Osteocyte (in vitro differentiated cells): Measurements from ENCODE around the gene ZC3H7B. TPM values are rescaled to one million over a fixed set of nuclear protein-coding genes. Genes with fewer than 3 reads are reported as not detected.
"Not testable (repeated sequence)": the region's sequence is repeated elsewhere in the genome, so short reads cannot be mapped to it uniquely, and the experiment has no call there.

Experiments used
- DNase-seq: peaks from one replicate; pipeline ENCODE4 v3.0.0; 2021; ENCODE audit warnings: mixed read lengths; ENCODE audit not compliant: unreplicated experiment; ENCODE audit errors: extremely low spot score
- H3K27ac Mint-ChIP-seq: one replicate; pipeline ENCODE4 v1.8.0; 2021; ENCODE audit warnings: mild to moderate bottlenecking, mixed read lengths; ENCODE audit not compliant: unreplicated experiment
- H3K27me3 Mint-ChIP-seq: one replicate; pipeline ENCODE4 v1.8.0; 2021; ENCODE audit warnings: mixed read lengths; ENCODE audit not compliant: unreplicated experiment
- H3K36me3 Mint-ChIP-seq: one replicate; pipeline ENCODE4 v1.8.0; 2021; ENCODE audit warnings: mixed read lengths; ENCODE audit not compliant: unreplicated experiment
- H3K4me1 Mint-ChIP-seq: one replicate; pipeline ENCODE4 v1.8.0; 2021; ENCODE audit warnings: mixed read lengths; ENCODE audit not compliant: unreplicated experiment
- H3K4me3 Mint-ChIP-seq: one replicate; pipeline ENCODE4 v1.8.0; 2021; ENCODE audit warnings: mild to moderate bottlenecking, moderate library complexity, mixed read lengths; ENCODE audit not compliant: unreplicated experiment
- H3K9me3 Mint-ChIP-seq: one replicate; pipeline ENCODE4 v1.8.0; 2021; ENCODE audit warnings: mixed read lengths; ENCODE audit not compliant: unreplicated experiment
- CTCF ChIP-seq: fragments of 200-600 bp; sonication (generic); IDR thresholded peaks from 2 replicates; pipeline ENCODE4 v1.5.0; 2021; ENCODE audit warnings: antibody characterized with exemption, mild to moderate bottlenecking, moderate library complexity
- total RNA-seq: library from RNA; stranded (reverse); gene quantifications from 2 replicates; pipeline ENCODE4 v1.2.1, GENCODE V29; 2021

Gene ZC3H7B
- total RNA-seq, 1 donor from 2014 or later: 82.8 TPM

- DNase-seq: no peak
- peaks cover 19% of the 10 kb centered on the region for H3K36me3 Mint-ChIP-seq
- no peaks in the 10 kb centered on the region for H3K9me3 Mint-ChIP-seq
- H3K4me3 Mint-ChIP-seq: no peak overlapping the region
- peaks cover 14% of the 10 kb centered on the region for H3K4me1 Mint-ChIP-seq
- TF ChIP-seq CTCF: no peak
- no peaks in the 10 kb centered on the region for H3K27me3 Mint-ChIP-seq
- H3K27ac Mint-ChIP-seq: peak overlapping the region; percentile 75
Measured at GRCh38 chr22:41257696-41258095, 43.6 kb upstream of the ZC3H7B start.

- Mint-ChIP-seq H3K4me1 (peaks cover 14% of the 10 kb centered on the region), H3K36me3 (peaks cover 23% of the 10 kb centered on the region)
- not testable (repeated sequence) for H3K27ac Mint-ChIP-seq, DNase-seq, H3K27me3 Mint-ChIP-seq, H3K4me3 Mint-ChIP-seq, H3K9me3 Mint-ChIP-seq
Measured at GRCh38 chr22:41259756-41260155, 41.6 kb upstream of the ZC3H7B start.

GRCh38 chr22:41260871-41261270 lies 40.5 kb upstream of the ZC3H7B start:
- H3K4me3 Mint-ChIP-seq: no peak overlapping the region
- H3K27ac Mint-ChIP-seq: no peak overlapping the region
- DNase-seq: no peak
- no peaks in the 10 kb centered on the region for H3K9me3 Mint-ChIP-seq
- no peaks in the 10 kb centered on the region for H3K27me3 Mint-ChIP-seq
- H3K4me1 Mint-ChIP-seq: peaks cover 14% of the 10 kb centered on the region
- peaks cover 20% of the 10 kb centered on the region for H3K36me3 Mint-ChIP-seq
- no peak for TF ChIP-seq CTCF

GRCh38 chr22:41261541-41262249 lies 39.6 kb upstream of the ZC3H7B start:
- Mint-ChIP-seq H3K27ac (no peak overlapping the region), H3K9me3 (no peaks in the 10 kb centered on the region), H3K36me3 (peaks cover 23% of the 10 kb centered on the region), H3K4me3 (no peak overlapping the region), H3K27me3 (no peaks in the 10 kb centered on the region), H3K4me1 (peaks cover 13% of the 10 kb centered on the region)
- TF ChIP-seq CTCF: no peak
- no peak for DNase-seq

- no peaks in the 10 kb centered on the region for H3K9me3 Mint-ChIP-seq
- no peaks in the 10 kb centered on the region for H3K27me3 Mint-ChIP-seq
- H3K27ac Mint-ChIP-seq: no peak overlapping the region
- H3K36me3 Mint-ChIP-seq: peaks cover 24% of the 10 kb centered on the region
- no peak overlapping the region for H3K4me3 Mint-ChIP-seq
- no peak for DNase-seq
- no peak for TF ChIP-seq CTCF
- peaks cover 7% of the 10 kb centered on the region for H3K4me1 Mint-ChIP-seq
Measured at GRCh38 chr22:41262250-41262765, 39.0 kb upstream of the ZC3H7B start.
